K562 (cell line): ENCODE measurements around the gene IGF2BP1. TPM values are rescaled to one million over a fixed set of nuclear protein-coding genes. Genes with fewer than 3 reads are reported as not detected.

Experiments
- E2F3 ChIP-seq: fragments of 250-450 bp; sonication (Bioruptor Pico); IDR thresholded peaks from 2 replicates; pipeline ENCODE4 v1.4.0; 2020; ENCODE audit warnings: mild to moderate bottlenecking
- FOXJ2 ChIP-seq: fragments of 200-800 bp; sonication (Bioruptor generic); IDR thresholded peaks from 2 replicates; pipeline ENCODE4 v1.6.1; 2016; ENCODE audit warnings: missing genetic modification characterization, missing compliant biosample characterization
- GTF2F1 ChIP-seq: IDR thresholded peaks from 2 replicates; pipeline ENCODE4 v1.6.1; 2011; ENCODE audit warnings: low read depth, low read length, improper control_type of control experiment
- ILK ChIP-seq: fragments of 450-650 bp; IDR thresholded peaks from 2 replicates; pipeline ENCODE4 v1.6.1; 2016; ENCODE audit warnings: missing genetic modification characterization, low read depth, mild to moderate bottlenecking, missing compliant biosample characterization, moderate library complexity, borderline replicate concordance
- MAFK ChIP-seq: IDR thresholded peaks from 2 replicates; pipeline ENCODE4 v1.6.1; 2011; ENCODE audit warnings: low read length, improper control_type of control experiment
- MCM3 ChIP-seq: fragments of 450-650 bp; IDR thresholded peaks from 2 replicates; pipeline ENCODE4 v1.6.1; 2016
- MIER1 ChIP-seq: fragments of 450-650 bp; IDR thresholded peaks from 2 replicates; pipeline ENCODE4 v1.6.1; 2016; ENCODE audit warnings: antibody characterized with exemption, mild to moderate bottlenecking, low read depth
- MYC ChIP-seq, 2 experiments: fragments of 250-450 bp in 1 of 2; sonication (Bioruptor Pico) in 1 of 2; IDR thresholded peaks; 2 replicates each; pipeline versions ENCODE4 v1.5.1 to v1.6.1; 2012 to 2021; ENCODE audit warnings: low read depth in 2 of 2, borderline replicate concordance in 1 of 2, improper control_type of control experiment in 1 of 2, low read length in 1 of 2, mild to moderate bottlenecking in 1 of 2, moderate library complexity in 1 of 2
- NFE2 ChIP-seq: IDR thresholded peaks from 2 replicates; pipeline ENCODE4 v1.6.1; 2014; ENCODE audit warnings: antibody characterized with exemption, low read depth
- POLR3A ChIP-seq: IDR thresholded peaks from 2 replicates; pipeline ENCODE4 v1.6.1; 2011; ENCODE audit warnings: borderline replicate concordance, mild to moderate bottlenecking, moderate library complexity; ENCODE audit not compliant: insufficient read length, insufficient read depth; ENCODE audit errors: extremely low read depth
- SFPQ ChIP-seq: fragments of 200-400 bp; formaldehyde crosslinking; IDR thresholded peaks from 2 replicates; pipeline ENCODE4 v1.6.1; 2017; ENCODE audit warnings: mild to moderate bottlenecking, low read depth, low read length, moderate library complexity
- SMAD1 ChIP-seq: fragments of 150-350 bp; IDR thresholded peaks from 2 replicates; pipeline ENCODE4 v1.6.1; 2014; ENCODE audit warnings: low read length, low read depth; ENCODE audit not compliant: partially characterized antibody
- SMARCE1 ChIP-seq: fragments of 450-650 bp; IDR thresholded peaks from 2 replicates; pipeline ENCODE4 v1.7.1; 2016; ENCODE audit warnings: mild to moderate bottlenecking
- SNIP1 ChIP-seq: fragments of 450-650 bp; IDR thresholded peaks from 2 replicates; pipeline ENCODE4 v1.7.1; 2017; ENCODE audit warnings: low read depth, mild to moderate bottlenecking
- TARDBP ChIP-seq: fragments of 450-650 bp; IDR thresholded peaks from 2 replicates; pipeline ENCODE4 v1.6.1; 2016
- TFE3 ChIP-seq: fragments of 450-650 bp; formaldehyde crosslinking; IDR thresholded peaks from 2 replicates; pipeline ENCODE4 v1.4.0; 2020; ENCODE audit warnings: mild to moderate bottlenecking, mixed read lengths
- XRCC5 ChIP-seq: fragments of 200-400 bp; formaldehyde crosslinking; IDR thresholded peaks from 2 replicates; pipeline ENCODE4 v1.6.1; 2017; ENCODE audit warnings: low read depth, mild to moderate bottlenecking, low read length
- ZNF146 ChIP-seq: IDR thresholded peaks from one replicate; pipeline ENCODE4 v1.6.1; 2018; ENCODE audit warnings: missing compliant biosample characterization; ENCODE audit not compliant: unreplicated experiment
- ZNF217 ChIP-seq: sonication (generic); formaldehyde crosslinking; IDR thresholded peaks from 2 replicates; pipeline ENCODE4 v1.8.0; 2022; ENCODE audit warnings: mild to moderate bottlenecking, missing genetic modification reagents
- ZNF518B ChIP-seq: fragments of 250-450 bp; sonication (Bioruptor Pico); IDR thresholded peaks from 2 replicates; pipeline ENCODE4 v1.5.0; 2021; ENCODE audit warnings: mild to moderate bottlenecking, moderate library complexity
- ZNF561 ChIP-seq: fragments of 450-650 bp; formaldehyde crosslinking; conservative IDR thresholded peaks from 2 replicates; pipeline ENCODE4 v1.4.0; 2020; ENCODE audit warnings: mild to moderate bottlenecking, moderate library complexity
- ZNF830 ChIP-seq: fragments of 250-450 bp; sonication (Bioruptor Pico); IDR thresholded peaks from 2 replicates; pipeline ENCODE4 v1.5.0; 2021; ENCODE audit warnings: mild to moderate bottlenecking
- polyA plus RNA-seq, 8 experiments: library from polyadenylated mRNA; depleted of rRNA in 4 of 8; stranded (reverse) in 5 of 8; unstranded in 3 of 8; fragments of >200 nt; fragmentation: Nextera tagmentation in 2 of 8; fragmentation: Illumina TruSeq in 1 of 8; extraction: Ambion mirVana in 2 of 8; extraction: Trizol in 1 of 8; gene quantifications; 2 replicates each; pipeline versions ENCODE4 v1.2.1 to v1.2.3, GENCODE V29; 2011 to 2014; ENCODE audit warnings: inconsistent platforms in 1 of 8, missing spikeins in 1 of 8
- total RNA-seq, 7 experiments: library from RNA; depleted of rRNA in 6 of 7; stranded (reverse); fragments of >200 nt in 6 of 7; fragmentation: Illumina TruSeq in 2 of 7; extraction: Trizol in 2 of 7; gene quantifications; 2 replicates each; pipeline versions ENCODE4 v1.2.1 to v1.2.3, GENCODE V29; 2011 to 2021; ENCODE audit warnings: low replicate concordance in 1 of 7

IGF2BP1 gene
- total and polyA plus RNA-seq, 9 of the 15 experiments (the other 6 are each of a cell fraction or from before 2014, with no cell fraction given), result 13.0 to 318 (median 53.6) TPM

- TF ChIP-seq SFPQ (no peak), MCM3 (no peak), XRCC5 (no peak), NFE2 (no peak), ZNF217 (no peak), TFE3 (CRISPR knock-in tag) (no peak), MYC (IDR thresholded peaks at IDR 0.05; ENCODE audit: low read depth, low read length) (no peak), MYC (CRISPR knock-in tag; IDR thresholded peaks at IDR 0.05; ENCODE audit: borderline replicate concordance, low read depth) (no peak), TARDBP (no peak), ZNF146 (CRISPR knock-in tag) (no peak), E2F3 (peak; percentile 86; the same call in 1 of the 2 replicates), MAFK (no peak), SMAD1 (no peak), ILK (tag) (peak; percentile 88), GTF2F1 (no peak), ZNF830 (CRISPR knock-in tag) (peak; percentile 89; the same call in 1 of the 2 replicates), SNIP1 (no peak), ZNF518B (CRISPR knock-in tag) (no peak), FOXJ2 (no peak), MIER1 (no peak), ZNF561 (CRISPR knock-in tag) (0 out of 2 replicates have a peak, but pooled peaks have one; percentile 57), SMARCE1 (peak; percentile 62; the same call in 1 of the 2 replicates), POLR3A (no peak)
Measured at GRCh38 chr17:49076573-49077384, 79.6 kb downstream of the IGF2BP1 start (continued).
